SU-DHL-6 (cell line): Measurements from ENCODE around the gene SYNDIG1.

Experiments used
- EZH2phosphoT487 ChIP-seq: fragments of 200-600 bp; sonication (generic), shearing (Covaris generic); conservative IDR thresholded peaks from 2 replicates; pipeline ENCODE4 v1.6.1; 2018; ENCODE audit warnings: mild to moderate bottlenecking, antibody characterized with exemption, low read length, moderate library complexity, mixed read lengths
- TF ChIP-seq, protein P1 (sequence below): fragments of 200-600 bp; sonication (generic); IDR thresholded peaks from one replicate; pipeline ENCODE4 v1.5.1; 2017; ENCODE audit warnings: antibody characterized with exemption, mild to moderate bottlenecking, low read length, moderate library complexity; ENCODE audit not compliant: insufficient read depth, poor library complexity, severe bottlenecking

DNA sequence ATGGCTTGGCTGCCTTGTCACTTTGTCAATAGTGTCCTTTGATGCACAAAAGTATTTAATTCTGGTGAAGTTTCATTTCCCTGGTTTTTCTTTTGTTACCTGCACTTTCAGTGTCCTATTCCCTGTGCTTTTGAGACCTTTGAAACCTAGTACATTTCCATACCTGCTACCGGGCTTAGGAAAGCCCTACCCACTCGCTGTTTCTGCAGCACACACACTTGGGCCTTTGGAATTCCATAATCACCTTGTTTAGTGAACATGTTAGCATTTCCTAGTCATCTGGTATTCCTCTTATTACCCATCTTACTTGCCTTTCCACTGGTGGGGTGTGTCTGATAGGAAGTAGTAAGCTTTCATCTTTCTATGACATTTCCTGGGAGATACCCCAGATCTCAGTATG lies 19.3 kb upstream of the SYNDIG1 start:
- TF ChIP-seq, protein P1, sequence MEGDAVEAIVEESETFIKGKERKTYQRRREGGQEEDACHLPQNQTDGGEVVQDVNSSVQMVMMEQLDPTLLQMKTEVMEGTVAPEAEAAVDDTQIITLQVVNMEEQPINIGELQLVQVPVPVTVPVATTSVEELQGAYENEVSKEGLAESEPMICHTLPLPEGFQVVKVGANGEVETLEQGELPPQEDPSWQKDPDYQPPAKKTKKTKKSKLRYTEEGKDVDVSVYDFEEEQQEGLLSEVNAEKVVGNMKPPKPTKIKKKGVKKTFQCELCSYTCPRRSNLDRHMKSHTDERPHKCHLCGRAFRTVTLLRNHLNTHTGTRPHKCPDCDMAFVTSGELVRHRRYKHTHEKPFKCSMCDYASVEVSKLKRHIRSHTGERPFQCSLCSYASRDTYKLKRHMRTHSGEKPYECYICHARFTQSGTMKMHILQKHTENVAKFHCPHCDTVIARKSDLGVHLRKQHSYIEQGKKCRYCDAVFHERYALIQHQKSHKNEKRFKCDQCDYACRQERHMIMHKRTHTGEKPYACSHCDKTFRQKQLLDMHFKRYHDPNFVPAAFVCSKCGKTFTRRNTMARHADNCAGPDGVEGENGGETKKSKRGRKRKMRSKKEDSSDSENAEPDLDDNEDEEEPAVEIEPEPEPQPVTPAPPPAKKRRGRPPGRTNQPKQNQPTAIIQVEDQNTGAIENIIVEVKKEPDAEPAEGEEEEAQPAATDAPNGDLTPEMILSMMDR = no peak
- no peak for TF ChIP-seq EZH2phosphoT487
